Upper lobe of left lung (tissue), 6 donors: Measurements from ENCODE around the gene CDH12. TPM values are rescaled to one million over a fixed set of nuclear protein-coding genes. Genes with fewer than 3 reads are reported as not detected.

Experiments
- ATAC-seq, 2 donors: fragments of 200-7000 bp; cut with Tn5 transposase; one replicate each; pipeline ENCODE4 v1.9.1; 2022; ENCODE audit warnings: mild to moderate bottlenecking in 2 of 2, moderate library complexity in 2 of 2; ENCODE audit not compliant: low FRiP score in 2 of 2
- DNase-seq, 2 donors: peaks; one replicate each; pipeline ENCODE4 v3.0.0-alpha.2; 2019 to 2020
- H3K27ac ChIP-seq, 4 donors: fragments of 200-600 bp; sonication (generic); one replicate each; pipeline ENCODE4 v1.5.1; 2016 to 2019
- H3K27me3 ChIP-seq, 4 donors: fragments of 200-600 bp; sonication (generic); one replicate each; pipeline ENCODE4 v1.5.1; 2017 to 2019
- H3K36me3 ChIP-seq, 4 donors: fragments of 200-600 bp; sonication (generic); one replicate each; pipeline ENCODE4 v1.5.1; 2016 to 2019
- H3K4me1 ChIP-seq, 4 donors: fragments of 200-600 bp; sonication (generic); one replicate each; pipeline ENCODE4 v1.5.1; 2018 to 2019
- H3K4me3 ChIP-seq, 4 donors: fragments of 200-600 bp; sonication (generic); one replicate each; pipeline ENCODE4 v1.5.1; 2017 to 2019; ENCODE audit warnings: mild to moderate bottlenecking in 2 of 4, moderate library complexity in 1 of 4
- H3K9me3 ChIP-seq, 4 donors: fragments of 200-600 bp; sonication (generic); one replicate each; pipeline ENCODE4 v1.5.1; 2018 to 2019
- CTCF ChIP-seq, 6 experiments: fragments of 450-650 bp in 4 of 6; fragments of 200-600 bp in 2 of 6; sonication (generic) in 2 of 6; IDR thresholded peaks; one replicate each; pipeline ENCODE4 v1.5.1; 2016 to 2019; ENCODE audit warnings: antibody characterized with exemption in 6 of 6
- EP300 ChIP-seq, 4 donors: sonication (generic); formaldehyde crosslinking; IDR thresholded peaks; one replicate each; pipeline ENCODE4 v1.5.1; 2017; ENCODE audit warnings: antibody characterized with exemption in 4 of 4, control low read depth in 2 of 4
- POLR2A ChIP-seq, 4 donors: fragments of 450-650 bp; IDR thresholded peaks; one replicate each; pipeline ENCODE4 v1.5.1; 2016 to 2017; ENCODE audit warnings: antibody characterized with exemption in 4 of 4, mild to moderate bottlenecking in 2 of 4
- POLR2AphosphoS5 ChIP-seq, 2 donors: sonication (generic); formaldehyde crosslinking; IDR thresholded peaks; one replicate each; pipeline ENCODE4 v1.5.1; 2017; ENCODE audit warnings: antibody characterized with exemption in 2 of 2
- WGBS, 2 donors: methylation state at CpG; one replicate each; pipeline ENCODE4 v1.1.5; 2017 to 2018; 5-methylcytosine and 5-hydroxymethylcytosine counted together
- total RNA-seq, 6 donors: library from RNA; depleted of rRNA in 4 of 6; stranded (reverse); fragments of >200 nt in 4 of 6; gene quantifications; one replicate each; pipeline versions ENCODE4 v1.1.0 to v1.2.1, GENCODE V29; 2016 to 2021
- donor health status: DM: no; HTN: no; CAD: no; lungs with moderate emphysema.
- donor health status: DM: no; HTN: yes; CAD: no; lungs with severe emphysema.

The CDH12 gene
- total RNA-seq, 6 donors from 2014 or later = 0.10 to 0.49 TPM; not detected in 4

GRCh38 chr5:22465177-22465576, 388.0 kb downstream of the CDH12 start:
- no peak for DNase-seq
- no peak for TF ChIP-seq POLR2AphosphoS5 (IDR thresholded peaks at IDR 0.05)
- TF ChIP-seq POLR2A (IDR thresholded peaks at IDR 0.05) = no peak
- no peak for TF ChIP-seq EP300 (IDR thresholded peaks at IDR 0.05)
- no peak for TF ChIP-seq CTCF (IDR thresholded peaks at IDR 0.05)
- H3K4me1 ChIP-seq = no peaks in the 10 kb centered on the region
- no peak for ATAC-seq
- H3K36me3 ChIP-seq = no peaks in the 10 kb centered on the region
- WGBS, 2 donors = 79 to 84% methylated on average over 3 of the region's 3 CpGs
- no peak overlapping the region for H3K27ac ChIP-seq
- no peaks in the 10 kb centered on the region for H3K27me3 ChIP-seq
- H3K9me3 ChIP-seq = no peaks in the 10 kb centered on the region
- H3K4me3 ChIP-seq = no peak overlapping the region

GRCh38 chr5:22460189-22460588, 393.0 kb downstream of the CDH12 start:
- WGBS, 2 donors = 58 to 64% methylated on average over 4 of the region's 4 CpGs
- DNase-seq = no peak

GRCh38 chr5:22432905-22433304, 420.2 kb downstream of the CDH12 start:
- no peak for DNase-seq
- TF ChIP-seq CTCF (IDR thresholded peaks at IDR 0.05) = no peak
- TF ChIP-seq POLR2A (IDR thresholded peaks at IDR 0.05) = no peak
- no peak for TF ChIP-seq POLR2AphosphoS5 (IDR thresholded peaks at IDR 0.05)
- TF ChIP-seq EP300 (IDR thresholded peaks at IDR 0.05) = no peak
- Histone ChIP-seq H3K9me3 (no peaks in the 10 kb centered on the region), H3K4me1 (no peaks in the 10 kb centered on the region), H3K27ac (no peak overlapping the region), H3K36me3 (no peaks in the 10 kb centered on the region), H3K4me3 (no peak overlapping the region), H3K27me3 (no peaks in the 10 kb centered on the region)
- WGBS, 2 donors = 75 to 94% methylated on average over 2 of the region's 2 CpGs
- ATAC-seq = no peak

More at GRCh38 chr5:22460189-22460588, 393.0 kb downstream of the CDH12 start:
- Histone ChIP-seq H3K4me1 (no peaks in the 10 kb centered on the region), H3K27me3 (no peaks in the 10 kb centered on the region), H3K27ac (no peak overlapping the region), H3K4me3 (no peak overlapping the region), H3K36me3 (no peaks in the 10 kb centered on the region), H3K9me3 (no peaks in the 10 kb centered on the region)
- no peak for TF ChIP-seq EP300 (IDR thresholded peaks at IDR 0.05)
- no peak for TF ChIP-seq POLR2A (IDR thresholded peaks at IDR 0.05)
- TF ChIP-seq POLR2AphosphoS5 (IDR thresholded peaks at IDR 0.05) = no peak
- TF ChIP-seq CTCF (IDR thresholded peaks at IDR 0.05) = no peak
- no peak for ATAC-seq

- 82 to 87% methylated on average over 3 of the region's 3 CpGs for WGBS, 2 donors
- TF ChIP-seq CTCF (IDR thresholded peaks at IDR 0.05) (no peak), POLR2AphosphoS5 (IDR thresholded peaks at IDR 0.05) (no peak), POLR2A (IDR thresholded peaks at IDR 0.05) (no peak), EP300 (IDR thresholded peaks at IDR 0.05) (no peak)
- no peak for ATAC-seq
- no peak overlapping the region for H3K4me3 ChIP-seq
- H3K27ac ChIP-seq = no peak overlapping the region
- DNase-seq = no peak
- no peaks in the 10 kb centered on the region for H3K4me1 ChIP-seq
- no peaks in the 10 kb centered on the region for H3K27me3 ChIP-seq
- no peaks in the 10 kb centered on the region for H3K9me3 ChIP-seq
- H3K36me3 ChIP-seq = no peaks in the 10 kb centered on the region
These were observed 421.3 kb downstream of the CDH12 start for GRCh38 chr5:22431840-22432239.

- H3K4me3 ChIP-seq = no peak overlapping the region
- ATAC-seq = no peak
- no peaks in the 10 kb centered on the region for H3K27me3 ChIP-seq
- no peak for TF ChIP-seq CTCF (IDR thresholded peaks at IDR 0.05)
- no peak for TF ChIP-seq POLR2A (IDR thresholded peaks at IDR 0.05)
- no peak for TF ChIP-seq POLR2AphosphoS5 (IDR thresholded peaks at IDR 0.05)
- no peak for TF ChIP-seq EP300 (IDR thresholded peaks at IDR 0.05)
- WGBS, 2 donors = 57 to 63% methylated on average over 2 of the region's 2 CpGs
- H3K27ac ChIP-seq = no peak overlapping the region
- DNase-seq = no peak
- no peaks in the 10 kb centered on the region for H3K4me1 ChIP-seq
- no peaks in the 10 kb centered on the region for H3K36me3 ChIP-seq
- H3K9me3 ChIP-seq = no peaks in the 10 kb centered on the region
These were observed 421.7 kb downstream of the CDH12 start for GRCh38 chr5:22431406-22431805.
